GM19455 (cell line): ENCODE measurements around the gene AMER2.
"Not testable (repeated sequence)": the region's sequence is repeated elsewhere in the genome, so short reads cannot be mapped to it uniquely, and the experiment has no call there.

Source experiments
- ATAC-seq: cut with Tn5 transposase; IDR thresholded peaks from one replicate; pipeline ENCODE4 v1.9.1; 2021; ENCODE audit not compliant: unreplicated experiment

The AMER2 gene

DNA sequence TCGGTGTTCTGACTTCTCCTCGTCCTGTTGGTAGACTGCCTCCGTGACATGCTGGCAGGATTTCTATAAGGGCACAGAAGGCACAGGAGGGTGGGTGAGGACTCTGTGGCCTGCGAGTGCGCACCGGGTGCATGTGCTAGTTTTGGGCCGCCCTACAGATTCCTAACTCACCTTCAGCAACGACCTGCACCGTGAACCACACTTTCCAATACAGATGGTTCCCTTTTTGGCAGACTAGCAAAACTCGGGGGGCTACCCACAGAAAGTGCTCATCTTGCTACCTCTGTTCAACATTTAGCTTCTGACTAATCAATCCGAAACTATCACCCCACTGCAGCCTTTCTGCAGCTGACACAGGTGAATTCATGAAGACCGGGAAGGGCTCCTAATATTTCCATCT lies 14.1 kb upstream of the AMER2 start:
- no peak for ATAC-seq

DNA sequence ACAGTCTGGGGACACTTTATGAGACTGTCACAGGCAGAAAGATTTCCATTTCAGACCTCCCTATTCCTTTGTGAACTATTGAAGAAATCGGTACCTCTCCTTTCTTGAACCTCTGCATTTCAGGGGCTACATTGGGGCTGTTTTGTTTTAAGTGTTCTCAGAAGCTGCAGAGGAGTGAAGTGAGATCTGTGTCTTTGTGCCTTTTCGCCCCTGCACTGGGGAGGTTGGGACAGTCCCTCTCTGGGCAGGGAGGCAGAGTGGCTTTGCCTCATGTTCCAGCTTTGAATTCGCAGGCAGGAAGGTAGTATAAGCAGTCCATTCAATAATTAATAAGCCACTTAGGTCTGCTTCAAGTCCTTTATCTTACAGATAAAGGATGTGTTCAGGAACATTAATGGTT lies 9.5 kb upstream of the AMER2 start:
- peak; percentile 29 for ATAC-seq

DNA sequence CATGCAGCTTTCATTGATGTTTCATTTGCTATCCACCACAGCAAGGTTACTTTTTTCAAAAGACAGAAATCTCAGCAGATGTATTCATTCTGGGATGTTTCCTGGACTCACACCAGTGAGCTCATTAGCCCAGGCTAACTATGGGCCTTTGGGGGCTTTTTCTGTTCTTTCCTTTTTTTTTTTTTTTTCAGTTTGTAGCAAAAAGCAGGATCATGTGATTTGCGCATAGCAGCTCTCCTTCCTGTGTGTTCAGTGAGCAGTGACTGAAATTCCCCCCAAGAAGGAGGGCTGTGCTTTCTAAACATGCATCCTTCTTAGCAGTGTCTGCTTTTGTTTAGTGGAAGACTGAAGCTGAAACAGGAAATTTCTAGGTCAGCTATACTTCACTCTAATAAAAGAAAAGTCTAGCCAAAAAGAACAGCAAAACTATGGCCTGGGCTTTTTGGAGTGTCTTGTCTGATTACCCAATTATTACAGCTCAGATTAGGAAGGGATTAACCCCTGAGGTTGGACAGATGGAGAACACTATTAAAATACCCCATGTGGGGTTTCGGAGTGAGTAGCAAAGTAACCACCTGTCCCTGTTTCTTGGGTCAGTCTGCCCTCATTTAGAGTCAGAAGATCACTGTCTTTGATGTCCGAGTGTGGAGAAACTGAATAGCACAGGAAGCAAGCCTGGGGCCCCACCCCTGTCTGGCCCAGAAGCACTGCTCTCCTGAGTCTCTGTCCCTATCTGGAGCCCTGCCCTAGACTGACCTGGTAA lies 8.9 kb upstream of the AMER2 start:
- ATAC-seq, result peak; percentile 70

DNA sequence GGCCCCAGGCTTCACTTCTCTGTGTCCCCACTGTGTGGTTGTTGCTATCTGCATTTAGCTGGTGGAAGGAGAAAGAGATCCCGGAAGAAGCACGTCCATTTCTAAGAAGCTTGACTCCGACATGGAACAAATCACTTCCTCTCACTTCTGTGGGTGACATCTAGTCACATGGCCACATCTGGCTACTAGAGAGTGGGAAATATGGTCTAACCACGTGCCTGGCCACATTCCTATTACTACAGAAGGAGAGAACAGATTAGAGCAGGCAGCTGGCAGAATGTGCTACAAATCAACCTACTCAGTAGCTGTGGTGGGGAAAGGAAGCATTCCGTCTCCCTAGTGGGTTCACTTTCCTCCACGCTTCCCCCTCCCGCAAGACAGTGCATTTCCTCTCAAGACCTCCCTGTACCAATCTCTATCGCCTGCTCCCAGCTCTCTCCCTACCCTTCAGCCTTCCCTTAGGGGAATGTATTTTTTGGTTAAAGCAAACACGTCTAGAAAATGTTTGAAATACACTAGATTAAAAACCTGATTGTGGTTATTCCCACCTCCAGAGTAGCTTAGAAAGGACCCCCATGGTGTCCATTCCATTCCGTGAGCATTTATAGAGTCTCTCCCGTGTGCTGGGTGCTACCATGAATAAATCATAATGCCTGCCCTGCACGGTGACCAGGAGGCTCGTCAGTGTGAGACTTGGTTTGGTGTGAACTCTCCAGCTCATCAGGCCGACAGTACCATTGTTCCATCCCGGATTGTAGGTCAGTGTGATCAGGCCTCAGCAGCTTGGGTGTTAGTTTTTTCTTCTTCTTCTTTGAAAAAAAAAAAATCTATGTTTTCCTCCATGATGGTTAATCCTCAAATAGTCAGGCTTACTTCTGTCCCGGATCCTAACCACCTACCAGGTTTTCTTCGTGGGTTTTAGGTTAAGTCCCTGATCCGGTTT lies 8.0 kb upstream of the AMER2 start:
- no peak for ATAC-seq

DNA sequence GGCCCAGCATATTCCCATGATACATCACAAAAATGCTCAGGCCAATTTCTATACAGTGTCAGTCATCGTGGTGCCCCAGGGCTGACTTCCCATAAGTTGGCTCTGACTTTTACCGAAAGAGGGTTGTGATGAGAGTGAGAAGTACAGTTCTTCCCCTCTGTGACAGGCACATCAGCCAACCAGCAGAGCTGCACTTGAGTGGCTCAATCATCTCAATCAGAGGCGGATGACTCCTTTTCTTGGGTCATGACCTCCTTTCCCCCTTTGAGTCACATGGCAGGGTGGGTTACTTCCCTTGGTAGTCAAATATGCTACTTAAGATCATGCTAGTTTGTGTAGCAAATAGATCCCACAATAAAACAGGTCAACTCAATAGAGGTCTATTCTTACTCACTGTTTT lies 6.9 kb upstream of the AMER2 start:
- ATAC-seq, result no peak

DNA sequence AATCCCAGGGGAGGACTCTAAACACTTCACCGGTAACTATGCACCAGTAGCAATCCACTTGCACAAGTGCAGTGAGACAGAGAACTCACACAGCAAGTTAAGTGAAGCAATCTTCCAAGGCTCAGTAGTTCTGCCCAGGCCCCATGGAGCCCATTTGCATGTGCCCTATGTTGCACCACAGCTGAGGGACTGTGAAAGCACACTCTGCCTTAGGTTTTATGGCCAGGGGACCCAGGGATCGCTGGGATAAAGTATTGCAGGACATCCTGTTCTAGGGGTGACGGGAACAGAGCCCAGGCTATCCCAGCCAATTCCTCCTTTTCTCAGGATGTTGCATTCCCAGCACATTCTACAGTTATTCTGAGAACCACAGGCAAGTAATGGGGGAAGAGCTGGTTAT lies 6.0 kb upstream of the AMER2 start:
- no peak for ATAC-seq

DNA sequence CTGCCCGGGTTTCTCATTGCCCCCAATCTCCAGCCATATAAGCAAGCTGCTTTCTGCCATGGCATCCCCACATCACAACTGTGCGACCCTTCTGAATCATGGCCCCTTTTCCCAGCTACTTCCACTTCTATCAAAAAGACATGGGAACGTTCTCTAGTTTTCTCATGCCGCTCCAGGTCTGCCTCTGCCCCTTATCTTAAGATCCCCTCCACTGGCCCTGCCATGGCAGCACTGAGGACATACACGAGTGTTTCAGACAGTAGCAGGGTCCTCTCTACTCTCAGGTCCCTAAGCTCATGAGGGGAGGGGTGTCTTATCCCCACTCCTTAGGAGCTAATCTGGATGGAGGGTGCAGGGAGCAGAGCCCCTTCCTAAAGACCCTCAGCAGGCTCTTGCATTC lies 5.5 kb upstream of the AMER2 start:
- ATAC-seq, result no peak

DNA sequence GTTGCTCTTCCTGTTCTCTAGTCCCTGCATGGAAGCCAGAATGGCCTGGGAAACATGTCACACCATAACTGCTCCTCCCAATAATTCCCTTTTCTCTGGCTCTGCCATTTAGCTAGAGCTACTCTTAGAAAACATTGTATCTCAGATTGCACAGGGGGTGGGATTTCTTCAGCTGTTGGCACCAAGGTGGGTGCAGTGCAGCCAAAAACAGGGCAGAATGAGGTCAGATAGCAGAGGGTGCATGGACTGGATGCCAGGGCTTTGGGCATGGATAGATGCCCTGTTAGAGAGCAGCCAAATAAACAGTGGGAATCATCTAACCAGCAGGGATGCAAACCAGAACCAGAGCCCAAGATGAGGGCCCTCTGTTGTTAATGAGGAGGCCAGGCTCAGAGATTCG lies 4.9 kb upstream of the AMER2 start:
- ATAC-seq, result no peak

DNA sequence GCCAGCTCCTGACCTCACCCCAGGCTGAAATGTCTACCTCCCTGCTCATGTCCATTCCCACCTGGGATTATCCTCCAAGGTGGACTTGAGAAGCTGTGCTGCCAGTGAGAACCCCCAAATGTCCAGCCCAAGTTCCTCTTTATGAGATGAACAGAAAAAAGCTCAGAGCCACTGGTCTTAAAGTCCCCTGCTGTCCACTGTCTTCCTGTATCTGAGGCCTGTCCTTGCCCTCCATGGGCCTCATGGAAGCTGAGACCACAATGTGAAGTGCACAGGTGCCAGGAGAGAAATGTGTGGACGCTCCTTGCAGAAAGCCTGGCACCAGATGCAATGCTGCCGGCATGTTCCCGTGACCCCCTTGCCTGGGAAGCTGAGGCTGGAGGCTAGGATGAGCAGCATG lies 3.3 kb upstream of the AMER2 start:
- no peak for ATAC-seq

DNA sequence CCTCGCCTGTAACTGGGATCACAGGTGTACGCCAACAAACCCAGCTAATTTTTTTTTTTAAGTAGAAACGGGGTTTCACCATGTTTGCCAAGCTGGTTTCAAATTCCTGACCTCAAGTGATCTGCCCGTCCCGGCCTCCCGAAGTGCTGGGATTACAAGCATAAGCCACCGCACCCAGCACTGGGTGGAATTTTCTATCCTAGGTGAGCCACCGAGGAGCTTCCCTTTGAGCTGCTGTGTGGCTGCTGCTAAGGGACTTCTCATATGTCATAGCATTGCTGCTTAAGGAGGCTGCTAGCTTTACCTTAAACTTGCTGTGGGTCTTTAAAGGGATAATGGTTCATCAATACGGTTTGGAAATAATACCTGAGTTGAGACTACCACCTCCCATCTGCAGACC lies 2.9 kb upstream of the AMER2 start:
- no peak for ATAC-seq

DNA sequence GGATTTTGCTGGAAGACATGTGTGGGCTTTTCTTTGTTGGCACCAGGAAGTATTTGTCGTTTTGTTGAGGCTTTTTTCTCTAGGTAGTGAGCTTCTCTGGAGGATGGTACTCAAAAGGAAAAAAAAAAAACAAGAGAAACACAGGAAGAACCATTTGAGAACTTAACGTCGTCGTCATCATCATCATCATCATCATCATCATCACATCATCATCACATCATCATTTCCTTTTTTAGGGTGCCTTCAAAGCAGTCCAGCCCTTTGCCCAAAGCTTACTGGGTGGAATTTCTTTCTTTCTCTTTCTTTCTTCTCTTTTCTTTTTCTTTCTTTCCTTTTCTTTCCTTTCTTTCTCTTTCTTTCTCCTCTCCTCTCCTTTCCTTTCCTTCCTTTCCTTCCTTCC lies 2.2 kb upstream of the AMER2 start:
- ATAC-seq, result no peak

DNA sequence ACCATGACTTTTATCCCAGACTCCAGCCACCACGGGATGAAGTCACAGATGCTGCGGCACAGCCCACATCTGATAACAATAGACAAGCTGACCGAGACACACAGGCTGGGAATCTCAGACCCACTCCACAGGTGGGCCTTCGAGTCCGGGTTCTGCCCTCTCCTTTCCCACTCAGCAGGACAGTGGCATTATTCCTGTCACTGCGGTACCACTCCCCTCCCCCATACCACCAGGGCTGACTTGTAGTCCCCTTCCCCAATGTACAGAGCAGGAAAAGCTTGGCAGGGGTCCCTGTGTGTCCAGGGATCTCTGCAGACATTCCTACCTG lies 179 bp upstream of the AMER2 start:
- no peak for ATAC-seq

DNA sequence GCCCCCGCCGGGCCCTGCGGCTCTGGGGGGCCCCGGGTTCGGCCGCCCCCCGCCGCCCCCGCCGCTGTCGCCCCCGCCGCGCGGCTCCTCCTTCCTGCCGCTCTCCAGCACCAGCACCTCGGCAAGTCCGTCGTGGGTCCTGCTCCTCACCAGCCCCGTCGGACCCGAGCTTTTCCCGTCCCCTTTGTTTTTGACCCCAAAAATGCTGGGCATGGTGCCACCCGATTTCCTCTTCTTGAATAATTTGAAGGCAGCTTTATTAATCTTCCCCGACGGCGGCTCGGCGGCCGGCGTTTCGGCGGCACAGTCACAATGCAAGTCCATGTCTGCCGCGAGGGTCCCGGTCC lies 945 bp downstream of the AMER2 start:
- no peak for ATAC-seq

DNA sequence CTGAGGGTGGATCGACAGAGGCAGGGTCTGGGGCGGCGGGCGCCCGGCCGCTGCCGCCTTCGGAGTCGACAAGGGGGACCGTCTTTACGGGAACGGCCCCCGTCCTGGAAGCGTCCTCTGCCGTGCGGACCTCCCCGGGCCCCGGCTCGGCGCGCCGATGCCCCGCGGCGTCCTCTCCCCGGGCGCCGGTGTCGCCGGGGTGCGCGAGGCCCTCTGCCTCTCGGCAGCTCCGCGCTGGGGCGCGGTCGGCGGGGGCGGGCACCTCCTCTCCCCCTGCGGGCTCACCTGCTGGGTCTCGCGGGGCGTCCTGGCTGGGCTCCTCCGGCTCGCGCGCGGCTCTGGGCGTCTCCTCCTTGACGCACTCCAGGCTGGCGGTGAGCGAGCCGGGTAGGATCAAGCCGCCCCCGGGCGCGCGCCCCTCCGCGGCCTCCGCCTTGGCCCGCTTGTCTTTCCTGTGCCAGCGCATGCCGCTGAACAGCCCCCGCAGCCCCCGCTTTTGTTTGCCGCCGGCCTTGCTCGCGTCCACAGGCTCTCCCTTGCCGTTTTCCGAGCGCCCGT lies 1.5 kb downstream of the AMER2 start:
- no peak for ATAC-seq

DNA sequence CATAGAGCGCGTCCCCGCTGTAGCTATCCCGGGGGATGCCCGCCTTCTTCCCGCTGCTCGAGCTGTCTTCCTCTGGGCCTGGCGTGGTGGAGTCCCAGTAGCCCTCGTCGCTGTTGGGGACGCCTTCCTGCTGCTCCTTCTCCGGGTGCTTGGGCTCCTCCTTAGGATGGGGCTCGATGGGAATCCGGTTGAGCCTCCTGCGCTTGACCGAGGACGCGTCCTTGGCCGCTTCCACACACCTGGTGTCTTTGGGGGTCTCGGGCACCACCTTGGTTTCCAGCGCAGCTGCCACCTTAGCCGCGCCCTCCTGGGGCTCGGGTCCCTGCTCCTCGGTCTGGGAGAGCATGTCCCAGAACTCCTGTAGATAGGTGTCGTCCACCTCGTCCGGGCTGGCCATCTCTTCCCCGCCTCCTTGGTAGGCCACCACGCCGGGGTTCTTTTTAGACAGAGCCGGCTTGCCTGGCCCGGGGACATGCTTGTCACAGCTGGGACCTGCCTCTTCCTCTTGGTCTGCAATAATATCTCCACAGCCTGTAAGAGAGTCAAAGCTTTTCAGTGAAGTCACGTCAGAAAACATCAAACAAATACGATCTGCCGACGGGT lies 2.0 kb downstream of the AMER2 start:
- ATAC-seq, result no peak

DNA sequence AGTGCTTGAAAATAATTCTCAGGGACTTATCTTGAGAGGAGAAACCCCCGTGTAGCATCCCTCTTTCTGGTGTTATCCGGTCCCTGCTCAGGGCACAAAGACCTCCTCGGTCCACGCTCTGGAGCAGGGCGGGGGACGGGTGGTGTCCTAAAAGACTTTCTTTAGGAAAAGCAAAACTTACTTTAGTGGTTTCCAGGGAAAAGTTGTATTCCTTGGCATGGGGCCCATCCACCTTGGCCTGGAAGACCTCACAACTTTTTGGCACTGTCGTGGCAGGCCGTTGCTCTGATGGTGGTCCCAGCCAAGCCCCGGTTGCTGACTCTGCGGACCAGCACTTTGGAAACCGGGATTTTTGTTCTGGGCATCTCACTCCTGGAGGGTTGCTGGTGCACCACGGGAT lies 2.7 kb downstream of the AMER2 start:
- no peak for ATAC-seq

DNA sequence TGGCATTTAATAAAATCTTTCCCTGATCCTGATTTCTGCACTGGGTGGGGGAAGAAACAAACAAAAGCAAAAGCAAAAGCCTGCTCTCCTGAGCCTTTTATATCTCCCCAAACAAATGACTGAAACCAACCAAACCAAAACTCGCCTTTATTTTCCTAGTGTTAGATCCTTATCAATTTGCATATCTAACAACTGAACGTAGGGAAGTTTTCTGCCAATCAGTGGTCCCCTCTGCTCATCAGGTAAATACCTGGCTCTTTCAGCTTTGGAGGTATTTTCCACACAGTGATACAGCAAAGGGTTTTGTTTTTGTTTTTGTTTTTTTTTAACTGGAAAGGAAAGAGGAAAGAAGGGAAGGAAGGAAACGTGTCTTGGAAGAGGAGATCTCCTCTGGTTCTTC lies 3.3 kb downstream of the AMER2 start:
- ATAC-seq, result no peak

DNA sequence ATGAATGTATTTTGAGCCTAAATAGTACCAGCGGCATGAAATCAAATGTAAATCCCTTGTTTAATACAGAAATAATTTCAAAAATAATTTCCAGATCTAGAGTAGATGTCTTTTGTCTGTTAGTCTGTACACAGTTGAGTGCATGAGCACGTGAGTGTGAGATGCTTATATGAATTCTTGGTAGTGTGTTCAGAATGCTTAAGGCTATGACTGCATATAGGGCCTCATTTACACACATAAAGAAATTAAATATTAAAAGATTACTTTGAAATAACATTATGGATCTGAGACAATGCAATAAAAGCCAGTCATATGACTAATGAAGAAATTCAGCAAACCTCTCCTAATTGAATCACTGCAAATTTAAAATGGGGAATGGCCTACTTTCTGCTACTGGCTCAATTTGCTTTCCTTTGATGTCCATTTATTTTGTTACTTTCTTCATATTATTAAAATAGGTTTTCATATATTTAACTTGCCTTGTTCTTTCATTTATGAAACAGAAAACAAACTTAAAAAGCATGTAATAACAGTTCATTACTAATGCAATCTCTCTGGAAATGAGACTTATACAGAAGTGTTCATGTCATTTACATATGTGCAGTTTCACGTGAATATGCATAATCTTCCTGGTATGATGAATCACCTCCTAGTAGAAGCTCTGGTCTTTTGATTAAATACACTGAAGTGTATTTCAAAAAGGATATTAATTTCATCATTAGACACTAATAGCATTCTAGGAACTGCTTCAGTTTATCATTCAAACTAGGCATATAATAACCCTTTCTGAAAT lies 4.5 kb downstream of the AMER2 start:
- ATAC-seq, result no peak

DNA sequence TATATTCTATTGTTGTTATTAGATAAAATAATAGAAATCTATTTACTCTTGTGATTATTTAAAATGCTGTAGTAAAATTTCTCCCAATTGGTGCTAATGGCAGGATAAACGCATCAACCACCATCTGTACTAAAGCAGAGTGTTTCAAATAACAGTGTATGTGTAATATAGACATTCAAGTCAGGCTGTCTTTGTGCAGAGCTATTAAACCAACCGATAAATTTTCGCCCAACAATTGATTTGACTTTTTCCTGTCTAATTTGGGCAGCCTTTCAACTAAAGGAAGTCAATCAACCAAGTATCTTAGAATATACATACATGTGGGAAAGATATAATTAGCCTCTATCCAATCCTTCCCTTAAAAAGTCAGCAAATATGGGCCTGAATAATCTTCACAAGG lies 5.8 kb downstream of the AMER2 start:
- ATAC-seq, result no peak

DNA sequence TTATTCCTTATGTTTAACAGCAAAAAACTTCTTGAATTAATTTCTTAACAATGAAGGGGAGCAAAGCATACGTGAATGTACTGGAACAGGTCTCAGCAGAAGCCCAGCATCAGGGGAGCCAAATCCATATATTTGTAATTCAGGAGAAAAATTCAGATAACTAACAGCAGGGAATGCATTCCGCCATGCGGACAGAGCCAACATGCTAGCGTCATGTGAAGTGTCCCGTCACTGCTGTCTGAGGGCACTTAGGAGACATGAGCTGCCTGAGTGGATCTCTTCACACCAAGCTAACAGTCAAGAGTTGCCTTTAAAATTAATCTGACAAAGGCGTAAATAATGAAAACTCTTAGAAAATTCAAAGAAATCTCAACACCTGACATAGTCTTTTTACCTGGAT lies 6.4 kb downstream of the AMER2 start:
- no peak for ATAC-seq

DNA sequence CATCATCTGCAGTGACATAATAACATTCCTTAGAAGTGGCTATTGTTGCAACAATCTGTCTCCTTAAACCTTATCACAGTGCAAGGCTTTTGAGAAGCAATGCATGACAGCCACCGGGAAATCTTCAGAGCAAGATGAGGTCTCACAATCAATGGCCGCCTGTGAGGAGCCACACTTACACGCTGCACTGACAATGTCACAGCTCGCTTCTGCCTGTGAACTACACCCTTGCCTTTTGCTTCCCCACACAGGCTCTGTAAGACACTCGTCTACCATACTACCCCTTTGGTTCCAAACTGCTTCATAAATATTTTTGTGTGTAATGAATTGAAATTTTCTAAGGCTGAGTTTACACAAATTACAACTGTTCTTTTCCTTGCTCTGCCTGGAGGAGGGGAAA lies 6.9 kb downstream of the AMER2 start:
- ATAC-seq, result not testable (repeated sequence)
